ENCODE measurements around the gene TBCEL. TPM values are rescaled to one million over a fixed set of nuclear protein-coding genes. Genes with fewer than 3 reads are reported as not detected.
A peak's percentile ranks its signal among the peaks of the same experiment; 100 is the strongest.

TBCEL gene
- total RNA-seq, 1 experiment from 2014 or later: 17.2 TPM

- no peak for DNase-seq (ENCODE audit: unreplicated experiment)
- Mint-ChIP-seq H3K4me3 (ENCODE audit: unreplicated experiment) (no peak overlapping the region), H3K36me3 (ENCODE audit: insufficient read depth, unreplicated experiment) (no peaks in the 10 kb centered on the region), H3K4me1 (ENCODE audit: insufficient read depth, unreplicated experiment) (no peaks in the 10 kb centered on the region), H3K27me3 (ENCODE audit: insufficient read depth, unreplicated experiment) (peaks cover 24% of the 10 kb centered on the region), H3K9me3 (ENCODE audit: unreplicated experiment) (peaks cover 21% of the 10 kb centered on the region), H3K27ac (ENCODE audit: low read depth, unreplicated experiment) (no peak overlapping the region)
- ChIA-PET CTCF (no interaction called here), POLR2A (no interaction called here)
- no TSS peak for BruUV-seq (replicated peaks)
- intact Hi-C loops (cut with micrococcal nuclease): no loop called here
- no peak for TF ChIP-seq CTCF (IDR thresholded peaks at IDR 0.05; ENCODE audit: unreplicated experiment)
Measured at GRCh38 chr11:121127809-121128208, 103.9 kb downstream of the TBCEL start.

GRCh38 chr11:121129362-121130340 lies 105.7 kb downstream of the TBCEL start:
- POLR2A ChIA-PET: interaction anchor here (1.1 kb wide), 1 partner anchor 9 kb away, joined by 4 read pairs; no protein-coding TSS in a partner anchor
- Mint-ChIP-seq H3K36me3 (ENCODE audit: insufficient read depth, unreplicated experiment) (no peaks in the 10 kb centered on the region), H3K27ac (ENCODE audit: low read depth, unreplicated experiment) (no peak overlapping the region), H3K4me1 (ENCODE audit: insufficient read depth, unreplicated experiment) (no peaks in the 10 kb centered on the region), H3K27me3 (ENCODE audit: insufficient read depth, unreplicated experiment) (peaks cover 27% of the 10 kb centered on the region), H3K4me3 (ENCODE audit: unreplicated experiment) (no peak overlapping the region), H3K9me3 (ENCODE audit: unreplicated experiment) (peaks cover 8% of the 10 kb centered on the region)
- intact Hi-C loops (cut with micrococcal nuclease): no loop called here
- CTCF ChIA-PET: interaction anchor here (0.6 to 0.8 kb wide), 2 partner anchors 24 to 213 kb away, joined by 3 to 4 read pairs; no protein-coding TSS in a partner anchor
- DNase-seq (ENCODE audit: unreplicated experiment): peak; percentile 31
- no TSS peak for BruUV-seq (replicated peaks)
- no peak for TF ChIP-seq CTCF (IDR thresholded peaks at IDR 0.05; ENCODE audit: unreplicated experiment)

- H3K36me3 Mint-ChIP-seq (ENCODE audit: insufficient read depth, unreplicated experiment): no peaks in the 10 kb centered on the region
- TF ChIP-seq CTCF (IDR thresholded peaks at IDR 0.05; ENCODE audit: unreplicated experiment): no peak
- H3K27ac Mint-ChIP-seq (ENCODE audit: low read depth, unreplicated experiment): no peak overlapping the region
- H3K4me1 Mint-ChIP-seq (ENCODE audit: insufficient read depth, unreplicated experiment): no peaks in the 10 kb centered on the region
- peaks cover 8% of the 10 kb centered on the region for H3K9me3 Mint-ChIP-seq (ENCODE audit: unreplicated experiment)
- CTCF ChIA-PET: no interaction called here
- H3K4me3 Mint-ChIP-seq (ENCODE audit: unreplicated experiment): no peak overlapping the region
- BruUV-seq (replicated peaks): no TSS peak
- POLR2A ChIA-PET: no interaction called here
- intact Hi-C loops (cut with micrococcal nuclease): no loop called here
- no peak for DNase-seq (ENCODE audit: unreplicated experiment)
- H3K27me3 Mint-ChIP-seq (ENCODE audit: insufficient read depth, unreplicated experiment): peaks cover 45% of the 10 kb centered on the region
Measured at GRCh38 chr11:121131656-121132055, 107.8 kb downstream of the TBCEL start.

GRCh38 chr11:121132211-121132976 lies 108.5 kb downstream of the TBCEL start:
- TF ChIP-seq CTCF (IDR thresholded peaks at IDR 0.05; ENCODE audit: unreplicated experiment): no peak
- Mint-ChIP-seq H3K4me1 (ENCODE audit: insufficient read depth, unreplicated experiment) (no peaks in the 10 kb centered on the region), H3K4me3 (ENCODE audit: unreplicated experiment) (no peak overlapping the region), H3K27me3 (ENCODE audit: insufficient read depth, unreplicated experiment) (peaks cover 45% of the 10 kb centered on the region), H3K9me3 (ENCODE audit: unreplicated experiment) (peaks cover 8% of the 10 kb centered on the region), H3K27ac (ENCODE audit: low read depth, unreplicated experiment) (no peak overlapping the region), H3K36me3 (ENCODE audit: insufficient read depth, unreplicated experiment) (no peaks in the 10 kb centered on the region)
- POLR2A ChIA-PET: no interaction called here
- no TSS peak for BruUV-seq (replicated peaks)
- no peak for DNase-seq (ENCODE audit: unreplicated experiment)
- intact Hi-C loops (cut with micrococcal nuclease): no loop called here
- CTCF ChIA-PET: interaction anchor here (0.6 kb wide), 1 partner anchor 48 kb away, joined by 3 read pairs; no protein-coding TSS in a partner anchor

All from MCF 10A (cell line).